ENCODE measurements around the gene TRAPPC14. TPM values are rescaled to one million over a fixed set of nuclear protein-coding genes. Genes with fewer than 3 reads are reported as not detected.

Gene TRAPPC14
- total and polyA plus RNA-seq, 9 of the 15 experiments (the other 6 are each of a cell fraction or from before 2014, with no cell fraction given): 0.42 to 45.9 (median 18.2) TPM

- TF ChIP-seq ZNF263 (CRISPR knock-in tag; IDR thresholded peaks at IDR 0.05; ENCODE audit: borderline replicate concordance) (0 out of 2 replicates have a peak, but pooled peaks have one; percentile 10), PKNOX1 (IDR thresholded peaks at IDR 0.05) (peak; percentile 99), FOXM1 (IDR thresholded peaks at IDR 0.05; ENCODE audit: low read depth) (0 out of 2 replicates have a peak, but pooled peaks have one; percentile 28), FOXM1 (CRISPR knock-in tag; IDR thresholded peaks at IDR 0.05; ENCODE audit: low read depth) (no peak), THRB (CRISPR knock-in tag; conservative IDR thresholded peaks at IDR 0.05) (peak; percentile 75; the same call in 1 of the 2 replicates), HBP1 (CRISPR knock-in tag; IDR thresholded peaks at IDR 0.05) (peak; percentile 84), ZNF407 (IDR thresholded peaks at IDR 0.05; ENCODE audit: low read depth) (no peak), CEBPB (tag; IDR thresholded peaks at IDR 0.05) (peak; percentile 99), POLR2AphosphoS5 (IDR thresholded peaks at IDR 0.05; ENCODE audit: control insufficient read depth, insufficient read depth, low read depth, low read length) (peak; percentile 67), PATZ1 (CRISPR knock-in tag; IDR thresholded peaks at IDR 0.05; ENCODE audit: borderline replicate concordance) (no peak), PTTG1 (tag; IDR thresholded peaks at IDR 0.05; ENCODE audit: low read depth) (no peak), PRMT5 (CRISPR knock-in tag; IDR thresholded peaks at IDR 0.05) (no peak)
Measured at GRCh38 chr7:100148559-100149328, 9.8 kb downstream of the TRAPPC14 start, which contains the start of gene LAMTOR4 (continued).
